Activated gamma-delta T cell treated with anti-CD3 and anti-CD28 coated beads, Interleukin-2, amount 50 U/mL, for 16 hours (primary cell): Measurements from ENCODE around the gene CHMP2A.
"Not testable (repeated sequence)": the region's sequence is repeated elsewhere in the genome, so short reads cannot be mapped to it uniquely, and the experiment has no call there.

Experiments used
- DNase-seq: peaks from one replicate; pipeline ENCODE4 v3.0.0-alpha.2; 2020; ENCODE audit warnings: low read depth

Gene CHMP2A

DNA sequence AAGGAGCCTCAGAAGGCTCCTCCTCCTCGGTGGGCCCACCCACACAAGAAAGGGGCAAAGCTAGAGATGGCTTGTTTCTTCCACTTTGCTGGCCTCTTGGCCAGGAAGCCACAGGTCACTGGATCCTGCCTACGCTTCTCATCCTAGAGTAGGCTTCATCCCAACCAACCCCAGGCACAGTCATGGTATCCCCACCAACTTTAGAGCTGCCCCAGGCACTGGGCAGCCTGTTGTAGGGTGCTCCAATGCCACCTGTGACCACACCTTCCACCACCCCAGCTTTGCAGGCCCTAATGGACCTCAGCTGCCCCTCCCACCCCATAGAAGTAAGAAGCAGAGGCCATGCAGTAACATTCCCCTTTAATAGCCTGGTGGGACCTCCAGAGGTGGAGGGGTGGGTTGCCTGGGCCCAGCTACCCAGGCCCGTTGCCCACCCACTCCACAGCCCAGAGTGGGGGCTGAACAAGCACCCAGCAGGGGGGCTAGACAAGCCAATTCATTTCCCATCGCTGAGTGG lies 522 bp upstream of the CHMP2A start:
- DNase-seq: no peak

GRCh38 chr19:58553799-58554493 lies 959 bp downstream of the CHMP2A start:
- DNase-seq: no peak

DNA sequence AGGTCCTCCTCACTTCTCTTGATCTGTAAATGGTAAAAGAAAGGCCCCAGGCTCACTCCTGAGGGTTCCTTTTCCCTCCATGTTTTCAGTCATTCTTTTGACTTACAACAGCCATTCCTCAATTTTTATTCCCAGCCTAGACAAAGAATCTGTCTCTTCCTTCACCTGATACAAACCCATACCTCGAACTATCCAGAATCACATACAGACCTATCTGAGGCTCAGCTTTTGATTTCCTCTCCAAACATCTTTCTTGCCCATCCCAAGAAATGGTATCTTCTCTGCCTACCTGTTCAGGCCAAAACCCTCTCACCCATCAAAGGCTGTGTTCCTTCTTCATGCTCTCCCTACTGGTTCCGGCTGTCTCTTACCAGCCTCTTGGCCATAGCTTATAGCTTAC lies 2.2 kb downstream of the CHMP2A start:
- no peak for DNase-seq

DNA sequence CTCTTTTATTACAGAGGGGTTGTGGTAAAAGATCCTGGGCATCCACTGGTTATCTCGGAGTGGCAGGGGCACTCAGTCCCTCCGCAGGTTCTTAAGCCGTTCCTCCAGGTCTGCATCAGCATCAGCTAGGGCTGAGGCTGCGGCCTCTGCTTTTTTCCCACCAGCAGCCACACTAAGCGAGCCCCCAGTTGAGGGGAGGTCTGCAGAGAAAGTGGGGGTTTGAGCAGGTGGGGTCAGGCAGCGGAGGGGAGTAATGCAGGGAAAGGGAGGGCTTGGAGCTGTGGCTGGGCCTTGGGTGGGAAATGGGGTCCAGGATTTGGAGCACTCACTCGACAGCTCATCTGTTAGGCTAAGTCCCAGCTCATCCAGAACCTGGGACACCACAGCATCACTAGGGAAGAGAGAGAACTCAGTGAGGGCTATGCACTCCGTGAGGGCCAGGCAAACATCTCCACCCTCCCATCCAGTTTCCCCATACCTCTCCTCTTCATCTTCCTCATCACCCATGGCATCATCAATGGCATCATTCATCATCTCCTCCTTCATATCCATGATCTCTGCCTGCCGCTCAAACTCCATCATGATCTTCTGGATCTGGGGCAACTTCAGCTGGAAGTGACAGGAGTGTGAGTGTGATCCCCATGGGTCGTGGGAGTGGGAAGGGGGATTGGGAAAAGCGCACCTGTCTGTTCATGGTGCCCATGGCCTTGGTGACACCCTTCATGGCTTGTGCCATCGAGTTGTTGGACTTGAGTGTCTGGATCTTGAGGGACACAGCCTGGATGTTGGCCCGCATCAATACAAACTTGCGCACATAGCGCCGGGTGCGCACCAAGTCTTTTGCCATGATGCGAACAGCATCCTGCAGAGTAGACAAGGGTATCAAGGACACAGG lies 3.1 kb downstream of the CHMP2A start:
- DNase-seq: no peak

- DNase-seq: no peak
These were observed 3.8 kb downstream of the CHMP2A start for GRCh38 chr19:58551123-58551497.

GRCh38 chr19:58550362-58551122 lies 4.4 kb downstream of the CHMP2A start:
- no peak for DNase-seq

GRCh38 chr19:58549664-58550361 lies 5.1 kb downstream of the CHMP2A start:
- DNase-seq: no peak

- no peak for DNase-seq
These were observed 5.8 kb downstream of the CHMP2A start for GRCh38 chr19:58548859-58549663.

DNA sequence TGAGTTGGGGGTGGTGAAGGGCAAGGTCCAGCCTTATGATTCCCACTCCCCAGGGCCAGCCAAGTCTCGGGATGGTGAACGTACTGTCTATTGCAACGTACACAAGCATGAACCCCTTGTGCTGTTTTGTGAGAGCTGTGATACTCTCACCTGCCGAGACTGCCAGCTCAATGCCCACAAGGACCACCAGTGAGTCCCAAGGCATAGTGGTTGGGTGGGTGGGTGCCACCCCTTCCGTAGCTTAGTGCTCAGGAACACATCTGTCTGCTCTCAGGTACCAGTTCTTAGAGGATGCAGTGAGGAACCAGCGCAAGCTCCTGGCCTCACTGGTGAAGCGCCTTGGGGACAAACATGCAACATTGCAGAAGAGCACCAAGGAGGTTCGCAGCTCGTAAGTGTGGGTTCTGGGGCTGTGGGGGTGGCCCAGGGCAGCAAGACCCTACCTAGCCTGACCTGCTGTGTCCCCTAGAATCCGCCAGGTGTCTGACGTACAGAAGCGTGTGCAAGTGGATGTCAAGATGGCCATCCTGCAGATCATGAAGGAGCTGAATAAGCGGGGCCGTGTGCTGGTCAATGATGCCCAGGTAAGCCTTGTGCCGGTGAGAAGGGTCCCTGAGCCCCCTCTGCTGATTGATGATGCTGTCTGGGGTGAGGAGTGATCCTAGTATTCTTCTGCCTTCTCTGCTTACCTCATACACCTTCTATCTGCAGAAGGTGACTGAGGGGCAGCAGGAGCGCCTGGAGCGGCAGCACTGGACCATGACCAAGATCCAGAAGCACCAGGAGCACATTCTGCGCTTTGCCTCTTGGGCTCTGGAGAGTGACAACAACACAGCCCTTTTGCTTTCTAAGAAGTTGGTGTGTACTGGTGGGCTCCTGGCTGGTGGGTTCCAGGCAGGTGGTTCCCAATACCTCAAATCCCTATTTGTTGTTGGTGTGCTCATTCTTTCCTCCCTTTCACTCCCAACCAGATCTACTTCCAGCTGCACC lies 7.3 kb downstream of the CHMP2A start:
- no peak for DNase-seq

- no peak for DNase-seq
These were observed 8.8 kb downstream of the CHMP2A start for GRCh38 chr19:58546019-58546530.

DNA sequence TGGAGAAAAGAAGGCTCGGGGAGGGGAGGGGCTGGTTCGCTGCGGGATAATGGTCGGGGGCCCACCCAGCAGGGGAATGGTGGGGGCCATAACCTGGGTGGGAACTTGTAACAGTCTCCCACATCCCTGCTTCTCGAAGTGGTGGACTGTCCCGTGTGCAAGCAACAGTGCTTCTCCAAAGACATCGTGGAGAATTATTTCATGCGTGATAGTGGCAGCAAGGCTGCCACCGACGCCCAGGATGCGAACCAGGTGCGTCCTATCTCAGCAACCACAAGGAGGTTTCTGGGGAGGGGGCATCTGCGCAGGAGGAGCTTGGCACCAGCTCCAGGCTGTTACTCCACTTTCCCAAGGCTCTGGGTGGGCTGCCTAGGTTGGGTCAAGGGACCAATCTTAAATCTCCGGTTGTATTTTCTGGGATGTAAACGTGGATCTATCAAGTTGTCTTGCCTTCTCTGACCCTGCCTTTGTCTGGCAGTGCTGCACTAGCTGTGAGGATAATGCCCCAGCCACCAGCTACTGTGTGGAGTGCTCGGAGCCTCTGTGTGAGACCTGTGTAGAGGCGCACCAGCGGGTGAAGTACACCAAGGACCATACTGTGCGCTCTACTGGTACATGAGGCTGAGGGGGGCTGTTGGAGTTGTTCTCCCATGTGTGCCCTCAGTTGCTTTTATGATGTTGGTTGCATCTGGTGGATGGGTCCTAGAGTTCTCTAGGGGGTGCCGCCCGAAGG lies 9.5 kb downstream of the CHMP2A start:
- DNase-seq: no peak

- DNase-seq: peak; percentile 68
These were observed 10.2 kb downstream of the CHMP2A start for GRCh38 chr19:58544591-58545285.

DNA sequence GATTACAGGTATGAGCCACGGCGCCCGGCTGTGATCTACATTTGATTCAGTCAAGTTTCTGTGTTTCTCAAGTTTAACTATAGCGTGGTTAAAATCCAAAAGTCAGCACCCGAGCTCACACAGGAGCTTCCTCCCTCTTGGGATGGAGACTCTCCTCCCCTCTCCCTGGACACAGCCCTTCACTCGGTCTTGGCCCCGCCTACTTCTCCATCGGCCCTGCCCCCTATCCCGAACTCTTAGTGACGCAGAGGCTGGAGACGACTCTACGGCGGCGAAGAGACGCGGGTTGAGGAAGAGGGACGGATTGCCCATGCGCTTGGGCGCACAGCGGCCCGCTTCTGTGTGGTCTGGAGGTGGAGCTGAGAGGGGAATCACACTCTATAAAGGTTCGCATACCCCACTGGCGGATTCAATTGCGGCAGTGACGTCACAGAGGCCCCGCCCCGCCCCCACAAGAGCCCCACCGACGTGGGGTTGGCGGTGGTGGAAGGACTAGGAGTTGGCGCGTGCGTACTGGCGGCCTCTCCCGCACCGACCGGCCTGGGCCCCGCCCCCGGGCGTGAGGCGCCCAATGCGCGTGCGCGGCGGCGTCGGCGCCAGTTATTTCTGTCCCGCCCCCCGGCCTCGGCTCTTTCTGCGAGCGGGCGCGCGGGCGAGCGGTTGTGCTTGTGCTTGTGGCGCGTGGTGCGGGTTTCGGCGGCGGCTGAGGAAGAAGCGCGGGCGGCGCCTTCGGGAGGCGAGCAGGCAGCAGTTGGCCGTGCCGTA lies 10.9 kb downstream of the CHMP2A start, which contains the start of gene TRIM28:
TSS of gene TRIM28 (plus strand) at position 239 of the 765 bp plus-strand sequence. CDS start 694 bp downstream, outside the sequence.
- peak; percentile 100 for DNase-seq

- DNase-seq: not testable (repeated sequence)
These were observed 12.1 kb downstream of the CHMP2A start for GRCh38 chr19:58542641-58543372.

DNA sequence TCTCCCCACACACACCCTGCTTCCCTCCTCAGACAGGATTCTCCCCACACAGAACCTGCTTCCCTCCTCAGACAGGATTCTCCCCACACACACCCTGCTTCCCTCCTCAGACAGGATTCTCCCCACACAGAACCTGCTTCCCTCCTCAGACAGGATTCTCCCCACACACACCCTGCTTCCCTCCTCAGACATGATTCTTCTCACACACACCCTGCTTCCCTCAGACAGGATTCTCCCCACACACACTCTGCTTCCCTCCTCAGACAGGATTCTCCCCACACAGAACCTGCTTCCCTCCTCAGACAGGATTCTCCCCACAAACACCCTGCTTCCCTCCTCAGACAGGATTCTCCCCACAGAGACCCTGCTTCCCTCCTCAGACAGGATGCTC lies 15.7 kb downstream of the CHMP2A start:
- DNase-seq: not testable (repeated sequence)
